Activated CD8-positive, alpha-beta T cell treated with anti-CD3 and anti-CD28 coated beads, Interleukin-2, amount 10 ng/mL, durations not matched to agents 7 days and 5 days (primary cell): Measurements from ENCODE around the gene MRPS18A. TPM values are rescaled to one million over a fixed set of nuclear protein-coding genes. Genes with fewer than 3 reads are reported as not detected.

Source experiments
- ATAC-seq: fragments of 150-1000 bp; cut with Tn5 transposase; one replicate; pipeline ENCODE4 v1.10.0; 2021; ENCODE audit warnings: moderate library complexity
- CTCF ChIA-PET: fragments of 350-600 bp; sonication (Branson Sonifier 250); formaldehyde crosslinking; loops from one replicate; lab custom pipeline; 2021; ENCODE audit warnings: antibody characterized with exemption; lab: Charles Lee
- POLR2A ChIA-PET: fragments of 350-600 bp; sonication (Branson Sonifier 250); formaldehyde crosslinking; loops from one replicate; lab custom pipeline; 2021; ENCODE audit warnings: antibody characterized with exemption; lab: Charles Lee
- DNase-seq: peaks from one replicate; pipeline ENCODE4 v3.0.0-alpha.2; 2020
- H3K27ac Mint-ChIP-seq: one replicate; pipeline ENCODE4 v1.8.0; 2021; ENCODE audit warnings: mild to moderate bottlenecking, mixed read lengths
- H3K27me3 Mint-ChIP-seq: one replicate; pipeline ENCODE4 v1.8.0; 2021; ENCODE audit warnings: low read depth, mixed read lengths
- H3K36me3 Mint-ChIP-seq: one replicate; pipeline ENCODE4 v1.8.0; 2021; ENCODE audit warnings: low read depth, mixed read lengths
- H3K4me1 Mint-ChIP-seq: one replicate; pipeline ENCODE4 v1.8.0; 2021; ENCODE audit warnings: low read depth, mixed read lengths
- H3K4me3 Mint-ChIP-seq: one replicate; pipeline ENCODE4 v1.8.0; 2021; ENCODE audit warnings: mild to moderate bottlenecking, mixed read lengths
- H3K9me3 Mint-ChIP-seq: one replicate; pipeline ENCODE4 v1.8.0; 2022; ENCODE audit warnings: mixed read lengths; ENCODE audit not compliant: insufficient read depth
- total RNA-seq, 2 experiments: library from RNA; stranded (reverse); gene quantifications; one replicate each; pipeline ENCODE4 v1.2.3, GENCODE V29; 2021

The MRPS18A gene
- total RNA-seq, 2 experiments from 2014 or later = 38.7 to 43.2 TPM

- peaks cover 20% of the 10 kb centered on the region for H3K27me3 Mint-ChIP-seq
Measured at GRCh38 chr6:43716099-43716498, 28.5 kb upstream of the MRPS18A start.

DNA sequence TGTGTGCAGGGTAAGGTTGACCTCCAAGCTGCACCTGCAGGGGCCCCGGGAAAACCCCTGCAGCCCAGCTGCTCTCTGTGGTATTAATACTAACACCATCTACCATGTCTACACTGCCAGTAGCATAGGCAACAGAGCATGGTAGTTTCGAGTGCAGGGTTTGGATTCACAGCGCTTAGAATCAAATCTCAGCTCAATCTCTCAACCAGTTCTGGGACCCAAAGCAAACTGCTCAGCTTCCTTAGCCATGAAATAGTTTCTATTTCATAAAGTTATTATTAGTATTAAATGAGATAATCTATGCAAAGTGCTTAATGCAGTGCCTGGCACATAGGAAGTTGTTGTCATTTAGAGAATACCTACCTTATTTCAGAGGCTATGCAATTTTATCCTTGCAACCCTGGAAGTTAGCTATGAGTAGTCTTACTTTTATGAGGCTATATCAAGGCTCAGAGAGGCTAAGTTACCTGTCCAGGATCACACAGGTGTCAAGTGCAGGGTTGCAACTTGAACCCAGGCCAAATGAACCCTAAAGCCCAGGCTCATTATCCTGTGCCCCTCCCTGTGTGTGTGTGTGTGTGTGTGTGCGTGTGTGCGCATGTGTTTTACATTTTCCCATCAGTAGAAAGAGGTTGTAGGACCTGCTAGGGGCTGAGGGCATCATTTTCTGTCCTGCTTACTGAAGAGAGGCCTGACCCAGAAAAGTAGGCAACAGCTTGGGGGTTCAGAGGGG lies 27.6 kb upstream of the MRPS18A start:
- H3K9me3 Mint-ChIP-seq = no peaks in the 10 kb centered on the region
- DNase-seq (no peak), ATAC-seq (no peak)
- POLR2A ChIA-PET = no interaction called here
- H3K4me1 Mint-ChIP-seq = peaks cover 9% of the 10 kb centered on the region
- CTCF ChIA-PET = interaction anchor here (1.0 to 1.6 kb wide), 4 partner anchors 8 to 55 kb away, joined by 3 to 4 read pairs (median 4); partner anchors contain the start of gene VEGFA
- H3K36me3 Mint-ChIP-seq = no peaks in the 10 kb centered on the region
- H3K4me3 Mint-ChIP-seq = no peak overlapping the region
- peaks cover 23% of the 10 kb centered on the region for H3K27me3 Mint-ChIP-seq
- H3K27ac Mint-ChIP-seq = no peak overlapping the region

More at GRCh38 chr6:43716099-43716498, 28.5 kb upstream of the MRPS18A start:
- DNase-seq = no peak
- Mint-ChIP-seq H3K27ac (no peak overlapping the region), H3K4me3 (no peak overlapping the region), H3K9me3 (no peaks in the 10 kb centered on the region), H3K36me3 (no peaks in the 10 kb centered on the region), H3K4me1 (peaks cover 8% of the 10 kb centered on the region)
- ATAC-seq = no peak
- ChIA-PET POLR2A (no interaction called here), CTCF (no interaction called here)

DNA sequence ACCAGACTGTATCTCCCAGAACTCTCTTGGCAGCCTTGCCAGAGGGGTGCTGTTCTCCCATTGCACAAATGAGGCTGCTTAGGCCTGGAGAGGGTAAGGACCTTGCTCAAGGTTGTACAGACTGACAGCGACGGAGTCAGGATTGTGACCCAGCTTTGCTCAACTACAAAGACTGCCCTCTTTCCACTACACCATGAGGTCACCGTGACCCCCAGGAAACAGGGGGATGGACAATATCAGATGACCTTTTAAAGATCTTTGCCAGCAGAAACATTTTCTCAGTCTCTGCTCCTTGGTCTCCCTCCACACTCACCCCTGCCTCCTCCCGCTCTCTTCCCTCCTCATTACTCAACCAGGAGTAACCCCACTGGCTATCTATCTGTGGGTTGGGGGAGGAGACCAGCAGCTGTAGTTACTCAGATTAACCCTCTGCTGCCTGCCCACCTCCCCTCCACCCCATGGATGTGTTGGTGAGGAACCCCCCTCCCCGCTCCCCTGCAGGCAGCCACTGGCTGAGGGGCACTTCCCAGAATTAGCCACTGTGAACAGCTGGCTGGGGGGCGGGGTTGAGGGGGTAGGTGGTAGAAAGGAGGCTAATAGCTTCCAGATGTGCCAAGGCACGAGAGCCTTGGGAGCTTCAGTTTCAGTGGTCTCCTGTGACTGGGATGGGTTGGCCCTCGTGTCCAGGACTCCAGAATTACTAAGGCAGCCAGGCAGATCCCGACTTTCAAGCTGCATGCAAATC lies 26.9 kb upstream of the MRPS18A start:
- Mint-ChIP-seq H3K4me3 (no peak overlapping the region), H3K27me3 (peaks cover 21% of the 10 kb centered on the region), H3K27ac (no peak overlapping the region), H3K9me3 (no peaks in the 10 kb centered on the region), H3K4me1 (peaks cover 11% of the 10 kb centered on the region), H3K36me3 (no peaks in the 10 kb centered on the region)
- ATAC-seq (no peak), DNase-seq (no peak)
- ChIA-PET CTCF (interaction anchor here (1.0 to 1.6 kb wide), 4 partner anchors 9 to 55 kb away, joined by 3 to 4 read pairs (median 4); partner anchors contain the start of gene VEGFA), POLR2A (no interaction called here)

- no peak for DNase-seq
- Mint-ChIP-seq H3K27me3 (peaks cover 21% of the 10 kb centered on the region), H3K36me3 (no peaks in the 10 kb centered on the region), H3K27ac (no peak overlapping the region), H3K9me3 (no peaks in the 10 kb centered on the region), H3K4me3 (no peak overlapping the region), H3K4me1 (peaks cover 16% of the 10 kb centered on the region)
- POLR2A ChIA-PET = no interaction called here
- CTCF ChIA-PET = interaction anchor here (1.6 kb wide), 1 partner anchor 10 kb away, joined by 4 read pairs; no protein-coding TSS in a partner anchor
- no peak for ATAC-seq
Measured at GRCh38 chr6:43713643-43714310, 26.2 kb upstream of the MRPS18A start.

DNA sequence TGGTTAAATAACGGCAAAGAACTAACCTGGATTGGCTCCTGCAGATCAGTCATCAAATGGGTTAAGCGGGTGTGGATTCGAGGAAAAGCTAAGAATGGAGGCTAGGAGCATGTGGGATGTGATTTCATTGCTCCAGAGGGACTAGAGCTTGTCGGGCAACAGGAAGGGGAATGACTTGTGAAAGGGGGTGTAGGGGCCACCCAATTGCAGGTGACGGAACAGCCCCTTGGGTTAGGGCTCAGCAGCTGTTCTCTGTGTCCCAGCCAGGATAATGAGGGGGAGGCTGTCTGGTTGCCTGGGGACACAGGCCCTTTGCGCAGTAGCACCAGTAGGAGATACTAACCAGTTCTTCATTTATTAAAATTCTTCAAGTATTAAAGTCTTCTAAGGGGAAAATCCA lies 25.0 kb upstream of the MRPS18A start:
- CTCF ChIA-PET = interaction anchor here (1.2 kb wide), 1 partner anchor 367 kb away, joined by 3 read pairs; no protein-coding TSS in a partner anchor
- H3K27ac Mint-ChIP-seq = no peak overlapping the region
- H3K4me1 Mint-ChIP-seq = peaks cover 16% of the 10 kb centered on the region
- DNase-seq (no peak), ATAC-seq (no peak)
- H3K9me3 Mint-ChIP-seq = no peaks in the 10 kb centered on the region
- no peaks in the 10 kb centered on the region for H3K36me3 Mint-ChIP-seq
- POLR2A ChIA-PET = interaction anchor here (0.7 kb wide), 1 partner anchor 268 kb away, joined by 3 read pairs; no protein-coding TSS in a partner anchor
- H3K27me3 Mint-ChIP-seq = peaks cover 21% of the 10 kb centered on the region
- H3K4me3 Mint-ChIP-seq = no peak overlapping the region

- ATAC-seq = no peak
- H3K4me1 Mint-ChIP-seq = peaks cover 23% of the 10 kb centered on the region
- ChIA-PET POLR2A (no interaction called here), CTCF (no interaction called here)
- no peak for DNase-seq
- peaks cover 30% of the 10 kb centered on the region for H3K27me3 Mint-ChIP-seq
- H3K36me3 Mint-ChIP-seq = no peaks in the 10 kb centered on the region
- H3K27ac Mint-ChIP-seq = no peak overlapping the region
- no peaks in the 10 kb centered on the region for H3K9me3 Mint-ChIP-seq
- H3K4me3 Mint-ChIP-seq = no peak overlapping the region
Measured at GRCh38 chr6:43710576-43710975, 23.0 kb upstream of the MRPS18A start.

DNA sequence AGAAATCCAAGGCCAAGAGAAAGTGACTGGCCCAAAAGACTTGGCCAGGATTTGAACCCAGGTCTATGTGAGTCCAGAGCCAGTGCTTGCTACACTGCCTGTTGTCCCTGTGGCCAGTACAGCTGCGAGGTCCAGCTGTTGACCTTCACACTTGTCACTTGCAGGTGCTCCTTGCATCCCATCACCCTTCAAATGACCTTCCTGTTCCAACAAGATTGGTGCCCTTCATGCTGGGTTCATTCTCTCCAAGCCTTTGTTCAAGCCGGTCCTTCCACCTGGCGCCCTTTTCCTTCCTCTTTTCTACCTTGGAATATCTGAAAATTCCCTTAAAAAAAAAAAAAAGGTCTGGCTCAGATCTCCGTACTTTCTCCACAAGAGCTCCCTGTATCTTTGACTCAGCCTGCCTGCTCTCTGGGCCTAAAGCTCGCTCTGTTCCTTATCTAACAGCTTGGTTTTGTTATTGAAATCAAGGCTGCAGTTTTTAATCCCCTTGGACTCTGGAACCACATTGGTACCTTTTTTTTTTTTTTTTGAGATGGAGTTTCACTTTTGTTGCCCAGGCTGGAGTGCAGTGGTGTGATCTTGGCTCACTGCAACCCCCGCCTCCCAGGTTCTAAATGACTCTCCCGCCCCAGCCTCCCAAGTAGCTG lies 22.2 kb upstream of the MRPS18A start:
- CTCF ChIA-PET = interaction anchor here (1.0 to 1.4 kb wide), 2 partner anchors 60 to 369 kb away, joined by 3 to 5 read pairs; partner anchors contain the start of gene VEGFA
- Mint-ChIP-seq H3K4me1 (peaks cover 23% of the 10 kb centered on the region), H3K27ac (no peak overlapping the region), H3K36me3 (no peaks in the 10 kb centered on the region), H3K4me3 (no peak overlapping the region), H3K9me3 (no peaks in the 10 kb centered on the region), H3K27me3 (peaks cover 33% of the 10 kb centered on the region)
- POLR2A ChIA-PET = no interaction called here
- ATAC-seq (no peak), DNase-seq (no peak)

DNA sequence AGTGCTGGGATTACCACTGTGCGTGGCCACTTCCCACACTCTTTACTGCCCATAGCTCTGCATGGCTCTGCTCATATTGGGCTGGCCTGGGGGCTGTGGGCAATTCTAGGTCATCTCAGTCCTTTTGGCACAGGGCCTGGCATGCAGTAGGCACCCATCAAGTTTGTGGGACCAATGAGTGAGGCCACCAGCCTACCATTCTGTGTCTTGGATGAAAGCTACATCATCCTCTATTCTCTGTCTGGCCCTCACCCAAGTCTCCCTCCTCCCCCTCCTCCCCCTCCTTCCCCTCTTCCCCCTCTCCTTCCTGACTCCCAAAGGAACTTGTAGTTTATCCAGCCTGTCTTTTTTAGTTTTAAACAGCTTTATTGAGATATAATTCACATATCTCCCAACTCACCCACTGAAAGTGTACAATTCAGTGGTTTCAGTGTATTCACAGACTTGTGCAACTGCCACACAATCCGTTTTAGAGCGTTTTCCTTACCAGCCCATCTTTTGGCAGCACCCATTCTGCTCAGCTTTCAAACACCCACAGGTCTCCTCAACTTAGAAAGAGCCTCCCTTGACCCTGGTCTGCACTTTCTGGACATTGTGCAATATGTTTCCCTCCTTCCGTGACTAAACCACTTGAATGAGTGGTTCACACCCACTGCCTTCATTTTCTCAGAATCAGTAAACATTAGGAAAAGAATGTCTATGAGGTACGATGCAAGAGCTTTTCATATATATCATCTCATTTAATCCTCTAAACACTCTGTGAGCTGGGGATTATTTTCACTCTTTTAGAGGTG lies 21.5 kb upstream of the MRPS18A start:
- H3K27ac Mint-ChIP-seq = no peak overlapping the region
- DNase-seq (no peak), ATAC-seq (no peak)
- CTCF ChIA-PET = interaction anchor here (1.0 to 1.4 kb wide), 2 partner anchors 61 to 370 kb away, joined by 3 to 5 read pairs; partner anchors contain the start of gene VEGFA
- POLR2A ChIA-PET = interaction anchor here (1.0 kb wide), 1 partner anchor 79 kb away, joined by 4 read pairs; no protein-coding TSS in a partner anchor
- no peaks in the 10 kb centered on the region for H3K36me3 Mint-ChIP-seq
- peaks cover 23% of the 10 kb centered on the region for H3K4me1 Mint-ChIP-seq
- no peaks in the 10 kb centered on the region for H3K9me3 Mint-ChIP-seq
- H3K4me3 Mint-ChIP-seq = no peak overlapping the region
- H3K27me3 Mint-ChIP-seq = peaks cover 36% of the 10 kb centered on the region

GRCh38 chr6:43707767-43708166 lies 20.2 kb upstream of the MRPS18A start:
- ChIA-PET CTCF (no interaction called here), POLR2A (no interaction called here)
- no peak for ATAC-seq

GRCh38 chr6:43707269-43707668 lies 19.7 kb upstream of the MRPS18A start:
- H3K27ac Mint-ChIP-seq = no peak overlapping the region
- ChIA-PET CTCF (interaction anchor here (1.1 kb wide), 1 partner anchor 39 kb away, joined by 3 read pairs; no protein-coding TSS in a partner anchor), POLR2A (no interaction called here)
- DNase-seq (no peak), ATAC-seq (no peak)
- H3K27me3 Mint-ChIP-seq = peaks cover 38% of the 10 kb centered on the region
- peaks cover 23% of the 10 kb centered on the region for H3K4me1 Mint-ChIP-seq
- H3K36me3 Mint-ChIP-seq = no peaks in the 10 kb centered on the region
- H3K4me3 Mint-ChIP-seq = no peak overlapping the region
- H3K9me3 Mint-ChIP-seq = no peaks in the 10 kb centered on the region

More at GRCh38 chr6:43707767-43708166, 20.2 kb upstream of the MRPS18A start:
- Mint-ChIP-seq H3K27ac (no peak overlapping the region), H3K9me3 (no peaks in the 10 kb centered on the region), H3K36me3 (no peaks in the 10 kb centered on the region), H3K4me3 (no peak overlapping the region), H3K27me3 (peaks cover 42% of the 10 kb centered on the region), H3K4me1 (peaks cover 23% of the 10 kb centered on the region)
- no peak for DNase-seq
